KBM-7 (cell line): ENCODE measurements around the gene ATF4.

Experiments used
- DNase-seq: peaks from one replicate; pipeline ENCODE4 v3.0.0-alpha.2; 2015
- in situ Hi-C: fragments of 300-500 bp; cut with MboI; formaldehyde crosslinking; loops from 2 replicates; pipeline ENCODE4 v1.14.3; 2020; ENCODE audit warnings: low sequenced_read_pairs, low pct_unique_long_range_greater_than_20kb, mixed read lengths

The ATF4 gene

DNA sequence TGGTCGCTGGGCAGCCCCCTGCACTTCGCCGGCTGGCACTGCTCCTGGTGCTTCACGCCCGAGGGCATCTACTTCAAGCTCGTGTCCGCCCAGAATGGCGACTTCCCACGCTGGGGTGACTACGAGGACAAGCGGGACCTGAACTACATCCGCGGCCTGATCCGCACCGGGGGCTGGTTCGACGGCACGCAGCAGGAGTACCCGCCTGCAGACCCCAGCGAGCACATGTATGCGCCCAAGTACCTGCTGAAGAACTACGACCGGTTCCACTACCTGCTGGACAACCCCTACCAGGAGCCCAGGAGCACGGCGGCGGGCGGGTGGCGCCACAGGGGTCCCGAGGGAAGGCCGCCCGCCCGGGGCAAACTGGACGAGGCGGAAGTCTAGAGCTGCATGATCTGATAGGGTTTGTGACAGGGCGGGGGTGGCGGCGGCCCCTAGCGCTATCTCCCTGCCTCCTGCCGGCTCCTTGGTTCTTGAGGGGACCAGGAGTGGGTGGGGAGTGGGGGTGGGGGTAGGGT is 31.7 kb upstream of the ATF4 start:
- in situ Hi-C loops, result no loop called here
- DNase-seq, result no peak

DNA sequence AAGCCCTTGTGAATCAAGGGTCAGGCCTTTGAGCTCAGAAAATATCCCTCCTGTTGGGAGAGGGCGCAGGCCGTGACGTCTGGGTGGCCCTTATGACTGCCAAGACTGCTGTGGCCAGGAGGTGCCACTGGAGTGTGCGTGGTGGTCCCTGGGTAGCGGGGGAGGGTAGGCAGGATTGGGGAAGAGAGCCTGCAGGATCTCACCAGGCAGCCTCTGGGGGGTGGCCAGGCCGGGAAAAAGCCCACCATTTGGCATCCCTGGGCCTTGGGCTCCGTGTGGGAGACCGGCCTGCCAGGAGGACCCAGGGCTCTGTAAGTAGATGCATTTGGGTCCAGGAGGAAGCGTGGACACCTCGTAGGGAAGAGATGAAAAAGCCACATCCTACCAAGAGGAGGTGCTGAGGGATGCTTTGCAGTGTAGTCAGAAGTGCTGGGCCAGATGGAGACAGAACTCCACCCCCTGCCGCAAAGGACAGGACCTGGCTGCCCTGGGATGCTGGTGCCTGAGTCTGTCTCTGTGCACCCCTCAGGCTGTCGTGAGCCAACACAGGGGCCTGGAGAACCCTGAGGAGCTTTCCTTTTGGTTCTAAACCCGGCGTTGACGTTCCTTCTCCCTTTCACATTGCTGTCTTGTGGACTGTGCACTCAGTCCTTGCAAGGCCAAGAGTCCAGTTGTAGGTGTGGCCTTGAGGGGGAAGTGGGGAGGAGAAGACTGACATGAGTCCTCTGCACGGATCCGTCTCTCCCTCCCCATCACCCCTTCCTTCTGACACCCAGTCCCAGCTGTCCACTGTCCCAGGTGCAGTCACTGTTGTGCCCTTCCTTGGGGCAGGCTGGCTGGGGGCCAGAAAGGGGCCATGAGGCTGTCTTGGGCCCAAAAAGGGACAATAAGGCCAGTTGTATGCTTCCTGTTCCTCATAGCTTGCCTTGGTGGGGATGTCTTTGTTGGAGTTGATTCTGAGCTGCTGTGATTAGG is 31.0 kb upstream of the ATF4 start:
- DNase-seq, result no peak
- in situ Hi-C loops, result no loop called here

DNA sequence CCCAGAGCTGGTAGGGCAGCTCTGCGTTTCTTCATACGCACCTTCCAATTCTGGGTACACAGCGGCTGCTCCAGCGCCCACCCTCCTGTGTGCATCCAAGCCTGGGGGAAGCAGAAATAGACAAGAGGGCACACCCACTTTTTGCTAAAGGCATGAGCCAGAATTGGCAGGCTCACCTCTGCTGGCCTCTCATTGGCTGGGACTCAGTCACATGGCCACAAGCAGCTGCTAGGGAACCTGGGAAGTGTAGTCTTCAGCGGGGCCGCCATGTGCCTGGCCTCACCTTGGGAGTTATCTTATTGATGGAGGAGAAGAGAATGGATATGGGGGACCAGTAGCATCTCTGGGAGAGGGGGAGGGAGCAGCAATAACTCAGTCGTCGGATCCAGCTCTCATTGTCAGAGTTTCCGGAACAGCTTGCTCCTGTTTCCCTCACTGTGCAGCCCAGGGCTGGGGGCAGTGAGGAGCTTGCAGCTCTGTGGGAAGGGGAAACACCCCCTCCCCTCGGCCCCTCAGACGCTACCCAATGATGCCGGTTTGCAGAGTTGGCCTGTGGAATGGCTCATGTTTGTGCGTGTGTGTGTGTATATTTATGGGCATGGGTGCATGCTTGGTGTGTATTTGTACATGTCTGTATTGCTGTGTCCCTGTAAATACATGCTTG is 30.1 kb upstream of the ATF4 start:
- in situ Hi-C loops, result no loop called here
- DNase-seq, result peak; percentile 69

DNA sequence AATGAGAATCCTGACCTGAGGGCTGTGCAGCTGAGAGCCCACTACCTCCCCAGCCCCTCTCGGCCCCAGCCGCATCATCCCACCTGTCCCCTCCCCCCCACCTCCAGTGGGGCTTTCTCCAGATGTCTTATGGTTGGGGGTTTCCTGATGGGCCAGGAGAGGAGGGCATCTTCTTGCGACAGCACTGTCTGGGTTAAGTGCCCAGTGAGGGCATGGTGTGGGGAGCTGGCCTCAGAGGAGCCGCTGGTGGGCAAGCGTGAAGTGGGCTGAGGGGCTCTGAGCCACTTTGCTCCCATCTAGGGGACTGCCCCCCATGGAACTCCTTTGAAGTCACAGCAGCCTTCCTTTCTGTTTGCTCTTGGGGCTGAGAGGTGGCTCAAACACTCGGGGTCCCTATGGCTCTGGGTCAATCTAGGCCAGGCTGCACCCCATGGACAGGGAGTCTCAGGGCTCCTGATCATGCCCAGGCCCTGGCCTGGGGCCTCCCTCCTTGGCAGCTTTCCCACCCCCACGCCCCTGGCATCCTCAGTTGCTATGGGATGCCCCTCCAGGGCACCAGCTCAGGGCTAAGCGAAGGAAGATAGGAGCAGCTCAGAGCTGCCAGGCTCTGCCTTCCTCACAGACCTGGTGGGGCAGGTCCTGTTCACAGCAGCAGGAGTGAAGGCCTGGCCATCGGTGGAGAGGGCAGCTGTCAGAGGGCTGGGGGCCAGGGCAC is 29.2 kb upstream of the ATF4 start:
- no peak for DNase-seq
- in situ Hi-C loops, result no loop called here

DNA sequence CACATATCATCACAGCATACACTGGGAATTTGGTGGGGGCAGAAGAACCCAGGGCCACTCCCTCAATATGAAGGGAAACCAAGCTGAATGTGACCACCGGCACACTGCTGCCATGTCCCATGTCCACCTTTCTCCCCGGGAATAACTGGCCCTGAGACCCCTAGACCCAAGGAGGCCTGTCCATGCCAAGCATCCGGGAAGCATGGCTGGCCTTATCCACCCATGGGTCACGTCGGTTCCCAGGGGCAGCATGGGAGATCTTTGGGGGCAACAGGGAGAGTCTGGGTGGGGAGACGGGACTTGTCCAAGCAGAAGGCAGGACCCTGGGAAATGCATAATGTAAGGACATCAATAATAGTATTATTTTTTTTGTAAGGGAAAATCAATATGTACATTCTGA is 28.7 kb upstream of the ATF4 start:
- in situ Hi-C loops, result no loop called here
- DNase-seq, result no peak

DNA sequence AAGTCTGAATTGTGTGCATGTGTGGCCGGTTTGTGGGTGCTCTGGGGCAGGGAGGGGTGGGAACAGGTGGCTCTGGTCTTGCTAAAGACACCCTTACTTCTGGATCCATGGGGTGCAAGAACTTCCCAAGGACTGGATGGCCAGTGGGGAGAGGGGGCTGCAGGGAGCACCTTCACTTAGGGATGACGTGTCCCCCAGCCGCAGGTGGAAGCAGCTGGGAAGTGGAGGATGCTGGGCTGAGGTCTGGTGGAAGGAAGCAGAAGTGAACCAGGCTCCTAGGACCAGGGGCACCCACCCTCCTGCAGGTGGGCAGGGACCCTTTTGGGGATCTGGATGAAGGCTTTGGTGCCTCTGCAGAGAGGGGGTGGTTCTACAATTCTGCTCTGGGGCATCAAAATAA is 28.2 kb upstream of the ATF4 start:
- in situ Hi-C loops, result no loop called here
- DNase-seq, result no peak

DNA sequence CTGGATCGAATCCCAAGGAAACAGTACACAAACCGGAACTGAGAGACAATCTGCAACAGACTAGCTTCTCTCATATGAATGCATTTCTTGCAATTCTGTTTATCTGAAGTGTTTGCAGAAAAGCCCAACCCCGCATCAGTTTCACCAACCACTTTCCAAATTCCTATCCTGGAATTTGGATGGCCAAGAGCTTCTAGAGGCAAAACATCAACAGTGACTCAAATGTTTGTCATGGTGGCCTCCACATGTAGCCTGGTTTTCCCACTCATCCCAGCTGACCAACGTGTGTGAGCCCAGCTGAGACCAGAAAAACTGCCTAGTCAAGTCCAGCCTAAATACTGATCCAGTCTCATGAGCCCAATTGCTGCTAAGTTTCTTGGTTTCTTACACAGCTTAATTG is 26.6 kb upstream of the ATF4 start:
- in situ Hi-C loops, result no loop called here

DNA sequence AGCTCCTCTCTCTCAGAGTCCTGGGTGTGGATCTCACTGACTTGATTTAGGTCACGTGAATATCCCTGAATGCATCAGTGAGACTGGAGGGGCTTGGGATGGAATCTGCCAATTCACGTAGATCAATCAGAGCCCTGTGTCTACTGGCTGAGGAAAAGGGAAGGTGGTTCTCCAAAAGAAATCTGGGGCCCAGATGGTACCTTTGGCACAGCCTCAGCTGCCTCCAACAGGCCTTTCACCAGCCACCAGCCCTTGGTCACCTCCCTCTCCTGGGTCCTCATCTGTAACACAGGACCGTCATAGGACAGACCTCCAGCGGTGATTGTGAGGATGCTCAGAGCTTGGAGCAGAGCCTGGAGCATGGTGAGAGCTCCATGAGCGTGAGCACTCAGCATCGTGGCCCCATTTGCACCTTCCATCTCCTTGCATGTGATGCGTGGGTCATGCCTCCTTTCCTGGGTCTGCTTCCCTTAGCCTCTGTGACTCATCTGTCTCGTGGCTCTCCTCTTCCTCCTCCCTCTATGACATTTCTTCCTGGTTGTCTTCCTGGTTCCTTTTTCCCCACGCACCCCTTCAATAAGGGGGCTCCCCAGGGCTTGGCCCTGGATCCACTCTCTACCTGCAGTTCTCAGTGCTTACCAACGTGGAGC is 25.8 kb upstream of the ATF4 start:
- in situ Hi-C loops, result no loop called here
- DNase-seq, result no peak

More for the DNA sequence above, 26.6 kb upstream of the ATF4 start:
- no peak for DNase-seq

DNA sequence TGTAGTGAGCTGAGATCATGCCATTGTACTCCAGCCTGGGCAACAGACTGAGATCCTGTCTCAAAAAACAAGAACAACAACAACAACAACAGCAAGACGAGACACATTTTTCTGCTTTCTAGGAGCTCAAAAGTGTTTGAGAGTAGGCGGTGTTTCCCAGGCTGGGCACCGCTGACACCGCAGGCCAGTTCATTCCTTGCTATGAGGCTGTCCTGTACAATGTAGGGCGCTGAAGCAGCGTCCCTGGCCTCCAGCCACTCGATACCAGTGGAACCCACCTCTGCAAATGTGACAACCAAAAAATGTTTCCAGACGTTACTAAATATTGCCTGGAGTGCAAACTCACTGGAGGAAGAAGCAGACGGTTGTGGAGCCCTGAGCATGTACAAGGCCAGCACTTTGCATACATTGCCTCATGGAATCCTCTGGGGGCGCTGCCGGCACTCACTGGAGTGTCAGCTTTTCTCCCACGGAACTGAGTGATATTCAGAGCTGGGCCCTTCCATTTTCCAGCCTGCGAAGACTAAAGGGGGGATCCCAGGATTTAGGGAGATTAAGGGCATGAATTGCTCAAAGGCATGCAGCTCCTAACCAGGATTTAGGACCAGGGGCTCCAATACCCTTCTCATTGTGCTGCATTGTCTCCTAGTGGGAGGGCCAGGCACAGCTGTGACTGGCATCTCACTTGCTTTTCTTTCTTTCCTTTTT is 24.1 kb upstream of the ATF4 start:
- in situ Hi-C loops, result no loop called here
- peak; percentile 74 for DNase-seq

DNA sequence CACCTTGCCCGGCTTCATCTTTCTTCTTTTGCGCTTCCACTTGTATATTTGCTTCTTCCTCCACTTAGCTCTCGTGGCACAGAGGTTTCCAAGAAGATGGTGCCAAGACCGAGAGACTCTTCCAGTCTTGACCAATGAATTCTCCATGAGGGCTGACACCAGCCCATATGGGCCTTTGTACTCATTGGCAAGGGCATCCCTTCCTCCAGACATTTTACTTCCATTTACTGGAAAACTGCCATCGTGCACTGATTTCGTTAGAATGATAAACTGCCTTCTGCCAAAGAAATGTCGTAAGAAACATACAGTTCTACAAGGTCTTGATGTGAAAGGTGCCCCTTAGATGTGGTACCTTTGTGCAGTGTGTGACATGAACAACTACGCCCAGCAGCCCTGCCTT is 22.9 kb upstream of the ATF4 start:
- in situ Hi-C loops, result no loop called here
- no peak for DNase-seq

DNA sequence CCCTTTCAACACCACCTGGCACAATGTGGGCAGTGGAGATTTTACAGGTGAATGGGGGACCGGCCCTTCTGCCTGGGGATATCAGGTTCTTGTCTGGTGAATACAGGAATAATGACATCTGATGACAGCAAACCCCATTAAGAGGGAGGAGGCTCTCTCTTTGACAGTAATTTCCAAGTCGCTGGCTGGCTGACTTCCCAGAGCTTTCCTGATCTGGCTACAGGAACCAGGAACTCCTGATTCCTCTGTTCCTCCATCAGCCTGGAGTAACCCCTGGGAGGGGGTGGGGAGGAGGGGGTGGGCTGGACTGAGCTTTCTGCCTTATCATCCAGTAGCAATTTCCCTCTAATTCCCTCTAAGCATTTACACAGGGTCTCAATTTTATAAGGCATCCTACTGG is 22.0 kb upstream of the ATF4 start:
- in situ Hi-C loops, result no loop called here
- DNase-seq, result no peak

DNA sequence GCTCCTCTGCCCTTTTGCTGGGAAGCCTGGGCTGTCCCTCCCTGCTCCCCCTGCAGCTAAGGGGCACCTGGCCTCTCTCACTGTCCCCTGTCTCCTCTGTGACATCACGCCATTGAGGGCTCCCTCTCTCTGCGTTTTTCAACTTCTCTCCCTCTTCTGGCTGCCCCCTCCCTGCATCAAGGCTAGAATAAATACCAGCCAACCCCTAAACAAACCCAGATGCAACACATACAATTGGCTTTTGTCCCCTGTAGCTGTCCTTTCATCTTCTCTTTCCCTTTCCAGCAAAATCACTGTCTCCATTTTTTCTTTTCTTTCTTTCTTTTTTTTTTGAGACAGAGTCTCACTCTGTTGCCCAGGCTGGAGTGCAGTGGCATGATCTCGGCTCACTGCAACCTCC is 21.6 kb upstream of the ATF4 start:
- DNase-seq, result no peak
- in situ Hi-C loops, result no loop called here

DNA sequence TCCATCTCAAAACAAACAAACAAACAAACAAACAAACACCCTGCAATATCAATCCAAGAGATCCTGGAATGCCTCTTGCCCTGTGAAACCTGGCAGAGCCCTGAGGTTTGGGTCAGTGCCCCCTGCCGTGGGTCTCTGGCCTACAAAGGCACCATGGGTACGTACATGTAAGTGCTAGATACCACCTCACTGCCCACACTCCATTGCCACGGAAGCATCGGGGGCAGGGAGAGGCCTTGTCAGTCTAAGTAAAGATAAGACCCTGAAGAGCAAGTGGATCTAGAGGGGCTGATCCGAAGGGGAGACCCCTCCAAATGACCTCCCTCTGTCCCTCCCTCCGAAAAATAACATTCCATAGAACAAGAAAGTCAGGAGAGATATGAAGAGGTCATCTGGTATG is 20.3 kb upstream of the ATF4 start:
- in situ Hi-C loops, result loop anchor here (25.0 kb wide), 1 partner anchor 338 kb away; the partner anchor contains the start of gene CBX7
- no peak for DNase-seq

DNA sequence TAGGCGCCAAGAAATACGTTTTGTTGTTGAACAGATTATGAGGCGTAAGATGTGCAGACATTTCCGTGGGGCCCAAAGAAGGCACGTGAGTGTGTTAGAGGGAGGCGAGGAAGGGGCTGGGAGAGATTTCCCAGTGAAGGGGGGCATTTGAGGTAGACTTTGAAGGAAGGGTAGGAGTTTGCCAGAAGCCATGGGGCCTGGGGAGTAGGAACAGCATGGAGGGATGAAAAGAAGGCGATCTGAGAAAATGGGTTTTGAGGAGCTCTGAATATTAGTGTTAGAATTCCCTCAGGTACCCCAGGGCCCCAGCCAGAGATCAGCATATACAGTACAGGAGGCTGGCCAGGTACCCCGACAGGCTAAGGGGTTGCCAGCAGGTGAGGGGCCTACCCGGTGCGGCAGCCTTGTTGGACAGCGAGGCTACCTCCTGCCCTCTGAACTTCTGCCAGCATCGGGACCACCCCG is 18.7 kb upstream of the ATF4 start:
- DNase-seq, result no peak
- in situ Hi-C loops, result loop anchor here (25.0 kb wide), 1 partner anchor 339 kb away; the partner anchor contains the start of gene CBX7

DNA sequence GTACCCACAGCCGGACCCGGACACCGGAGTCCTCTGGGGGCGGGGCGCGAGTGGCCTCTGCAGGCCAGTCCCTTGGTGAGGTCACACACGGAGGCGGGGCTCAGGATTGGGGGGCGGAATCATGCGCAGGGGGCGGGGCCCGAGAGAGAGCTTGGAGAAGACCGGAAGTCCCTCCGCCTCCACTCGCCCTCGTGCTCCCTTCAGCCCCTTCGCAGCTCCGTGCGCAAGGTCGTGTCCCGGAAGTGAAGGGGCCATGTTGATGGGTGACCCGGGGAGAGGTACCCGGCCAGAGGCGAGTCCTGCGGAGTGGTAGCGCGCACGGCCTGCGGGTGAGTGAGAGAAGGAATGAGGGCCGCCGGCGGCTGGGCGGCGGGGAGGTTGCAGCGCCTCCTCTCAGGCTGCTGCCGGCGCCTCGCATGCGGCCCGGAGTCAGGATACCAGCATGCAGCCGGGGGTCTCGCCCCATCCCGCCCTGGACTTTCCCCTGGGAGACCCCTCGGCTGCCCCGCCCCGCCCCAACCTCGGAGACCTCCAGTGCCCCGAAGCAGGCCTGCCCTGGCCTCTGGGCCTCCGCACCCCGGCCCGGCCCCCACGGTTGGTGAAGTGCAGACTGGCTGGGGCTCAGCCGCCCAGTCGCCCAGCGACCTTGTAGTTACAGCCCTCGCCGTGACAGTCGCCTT is 18.1 kb upstream of the ATF4 start, which contains the start of gene MIEF1:
Gene MIEF1 (plus strand): TSS at position 182 of the 680 bp plus-strand sequence. CDS start 9,005 bp downstream, outside the sequence.
- in situ Hi-C loops, result loop anchor here (25.0 kb wide), 1 partner anchor 340 kb away; the partner anchor contains the start of gene CBX7
- peak; percentile 94 for DNase-seq

DNA sequence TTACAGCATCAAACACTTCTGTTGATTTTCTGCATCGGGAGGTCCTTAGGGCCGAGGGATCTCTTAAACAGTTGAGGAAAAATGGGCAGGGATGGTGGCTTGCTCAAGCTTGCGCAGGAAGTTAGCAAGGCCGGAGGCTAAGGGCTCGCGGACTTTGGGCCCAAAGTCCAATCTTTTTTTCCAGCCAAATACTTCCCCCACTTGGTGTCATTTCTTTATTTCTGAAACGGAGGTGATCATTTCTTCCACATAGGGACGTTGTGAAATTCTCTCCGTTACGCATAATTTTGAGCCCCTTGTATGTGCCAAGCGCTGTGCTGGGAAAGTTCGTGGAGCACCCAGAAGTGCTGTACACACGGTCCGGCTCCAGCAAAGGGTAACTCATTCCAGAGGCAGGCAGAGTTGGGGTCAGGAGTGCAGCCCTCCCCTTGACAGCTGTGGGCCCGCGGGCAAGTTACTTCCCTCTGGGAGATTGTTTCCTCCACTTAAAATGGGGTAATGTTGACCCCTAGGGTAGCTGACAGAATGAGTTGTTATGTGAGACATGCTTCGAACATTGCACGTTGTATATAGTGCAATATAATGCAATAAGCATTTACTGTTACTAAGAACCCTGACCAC is 17.5 kb upstream of the ATF4 start:
- in situ Hi-C loops, result loop anchor here (25.0 kb wide), 1 partner anchor 341 kb away; the partner anchor contains the start of gene CBX7
- DNase-seq, result peak; percentile 25

DNA sequence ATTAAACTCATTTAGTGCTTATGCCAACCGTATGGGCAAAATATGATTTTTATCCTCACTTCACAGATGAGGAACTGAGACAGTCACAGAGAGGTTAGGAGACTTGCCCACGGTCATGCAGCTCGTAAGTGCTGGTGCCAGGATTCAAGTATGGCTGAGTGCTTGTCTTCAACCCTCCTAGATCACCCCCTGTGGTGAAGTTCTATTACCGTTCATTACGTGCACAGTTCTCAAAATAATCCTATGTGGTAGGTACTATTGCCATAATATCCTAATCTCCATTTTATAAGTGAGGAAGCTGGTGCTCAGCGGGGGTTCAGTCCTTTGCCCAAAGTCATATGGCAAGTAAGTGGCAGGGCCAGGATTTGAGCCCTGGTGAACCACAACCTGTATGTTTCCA is 16.7 kb upstream of the ATF4 start:
- in situ Hi-C loops, result loop anchor here (25.0 kb wide), 1 partner anchor 341 kb away; the partner anchor contains the start of gene CBX7
- DNase-seq, result no peak
